ENCODE measurements around the gene INAFM1. TPM values are rescaled to one million over a fixed set of nuclear protein-coding genes. Genes with fewer than 3 reads are reported as not detected.
A peak's percentile ranks its signal among the peaks of the same experiment; 100 is the strongest.

The INAFM1 gene
- total RNA-seq, 1 donor from 2014 or later = 65.0 TPM

GRCh38 chr19:47239152-47239551 is 35.5 kb upstream of the INAFM1 start:
- H3K4me1 Mint-ChIP-seq (ENCODE audit: low read depth, unreplicated experiment) = peaks cover 11% of the 10 kb centered on the region
- H3K36me3 Mint-ChIP-seq (ENCODE audit: unreplicated experiment) = peaks cover 4% of the 10 kb centered on the region
- H3K4me3 Mint-ChIP-seq (ENCODE audit: unreplicated experiment) = peak overlapping the region; percentile 84

GRCh38 chr19:47239610-47240296 is 34.9 kb upstream of the INAFM1 start:
- no peak for TF ChIP-seq CTCF (IDR thresholded peaks at IDR 0.05; ENCODE audit: partially characterized antibody, unreplicated experiment)
- peaks cover 13% of the 10 kb centered on the region for H3K9me3 Mint-ChIP-seq (ENCODE audit: unreplicated experiment)
- peak; percentile 80 for DNase-seq
- H3K4me3 Mint-ChIP-seq (ENCODE audit: unreplicated experiment) = peak overlapping the region; percentile 71
- peaks cover 4% of the 10 kb centered on the region for H3K36me3 Mint-ChIP-seq (ENCODE audit: unreplicated experiment)
- peaks cover 12% of the 10 kb centered on the region for H3K4me1 Mint-ChIP-seq (ENCODE audit: low read depth, unreplicated experiment)
- peaks cover 12% of the 10 kb centered on the region for H3K27me3 Mint-ChIP-seq (ENCODE audit: unreplicated experiment)
- H3K27ac Mint-ChIP-seq (ENCODE audit: unreplicated experiment) = no peak overlapping the region

More at GRCh38 chr19:47239152-47239551, 35.5 kb upstream of the INAFM1 start:
- Mint-ChIP-seq H3K27me3 (ENCODE audit: unreplicated experiment) (peaks cover 10% of the 10 kb centered on the region), H3K9me3 (ENCODE audit: unreplicated experiment) (peaks cover 13% of the 10 kb centered on the region), H3K27ac (ENCODE audit: unreplicated experiment) (peak overlapping the region; percentile 16)
- TF ChIP-seq CTCF (IDR thresholded peaks at IDR 0.05; ENCODE audit: partially characterized antibody, unreplicated experiment) = no peak
- DNase-seq = no peak

- Mint-ChIP-seq H3K4me3 (ENCODE audit: unreplicated experiment) (peak overlapping the region; percentile 71), H3K4me1 (ENCODE audit: low read depth, unreplicated experiment) (peaks cover 15% of the 10 kb centered on the region), H3K27me3 (ENCODE audit: unreplicated experiment) (peaks cover 17% of the 10 kb centered on the region), H3K9me3 (ENCODE audit: unreplicated experiment) (peaks cover 17% of the 10 kb centered on the region), H3K36me3 (ENCODE audit: unreplicated experiment) (peaks cover 4% of the 10 kb centered on the region), H3K27ac (ENCODE audit: unreplicated experiment) (no peak overlapping the region)
- DNase-seq = no peak
- TF ChIP-seq CTCF (IDR thresholded peaks at IDR 0.05; ENCODE audit: partially characterized antibody, unreplicated experiment) = no peak
Measured at GRCh38 chr19:47240556-47240955, 34.1 kb upstream of the INAFM1 start.

GRCh38 chr19:47240996-47241918 is 33.4 kb upstream of the INAFM1 start:
- peaks cover 17% of the 10 kb centered on the region for H3K9me3 Mint-ChIP-seq (ENCODE audit: unreplicated experiment)
- H3K4me3 Mint-ChIP-seq (ENCODE audit: unreplicated experiment) = peak overlapping the region; percentile 20
- peaks cover 15% of the 10 kb centered on the region for H3K4me1 Mint-ChIP-seq (ENCODE audit: low read depth, unreplicated experiment)
- no peak overlapping the region for H3K27ac Mint-ChIP-seq (ENCODE audit: unreplicated experiment)
- no peak for TF ChIP-seq CTCF (IDR thresholded peaks at IDR 0.05; ENCODE audit: partially characterized antibody, unreplicated experiment)
- H3K36me3 Mint-ChIP-seq (ENCODE audit: unreplicated experiment) = peaks cover 4% of the 10 kb centered on the region
- H3K27me3 Mint-ChIP-seq (ENCODE audit: unreplicated experiment) = peaks cover 17% of the 10 kb centered on the region
- DNase-seq = peak; percentile 70

Measured in glutamatergic neuron (in vitro differentiated cells).